22Rv1 (cell line): ENCODE measurements around the gene NMT1.

Source experiments
- H3K27ac ChIP-seq: fragments of 450-650 bp; 2 replicates; pipeline ENCODE4 v1.5.1; 2017
- ZFX ChIP-seq: fragments of 450-650 bp; IDR thresholded peaks from 2 replicates; pipeline ENCODE4 v1.6.1; 2017; ENCODE audit warnings: antibody characterized with exemption, borderline replicate concordance
- TF ChIP-seq, protein P1 (sequence below): fragments of 450-650 bp; IDR thresholded peaks from 2 replicates; pipeline ENCODE4 v1.5.1; 2017; ENCODE audit warnings: mild to moderate bottlenecking

The NMT1 gene

GRCh38 chr17:45086865-45087503 lies 25.9 kb downstream of the NMT1 start:
- TF ChIP-seq, protein P1, sequence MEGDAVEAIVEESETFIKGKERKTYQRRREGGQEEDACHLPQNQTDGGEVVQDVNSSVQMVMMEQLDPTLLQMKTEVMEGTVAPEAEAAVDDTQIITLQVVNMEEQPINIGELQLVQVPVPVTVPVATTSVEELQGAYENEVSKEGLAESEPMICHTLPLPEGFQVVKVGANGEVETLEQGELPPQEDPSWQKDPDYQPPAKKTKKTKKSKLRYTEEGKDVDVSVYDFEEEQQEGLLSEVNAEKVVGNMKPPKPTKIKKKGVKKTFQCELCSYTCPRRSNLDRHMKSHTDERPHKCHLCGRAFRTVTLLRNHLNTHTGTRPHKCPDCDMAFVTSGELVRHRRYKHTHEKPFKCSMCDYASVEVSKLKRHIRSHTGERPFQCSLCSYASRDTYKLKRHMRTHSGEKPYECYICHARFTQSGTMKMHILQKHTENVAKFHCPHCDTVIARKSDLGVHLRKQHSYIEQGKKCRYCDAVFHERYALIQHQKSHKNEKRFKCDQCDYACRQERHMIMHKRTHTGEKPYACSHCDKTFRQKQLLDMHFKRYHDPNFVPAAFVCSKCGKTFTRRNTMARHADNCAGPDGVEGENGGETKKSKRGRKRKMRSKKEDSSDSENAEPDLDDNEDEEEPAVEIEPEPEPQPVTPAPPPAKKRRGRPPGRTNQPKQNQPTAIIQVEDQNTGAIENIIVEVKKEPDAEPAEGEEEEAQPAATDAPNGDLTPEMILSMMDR, result no peak
- no peak for TF ChIP-seq ZFX
- H3K27ac ChIP-seq, result no peak overlapping the region

DNA sequence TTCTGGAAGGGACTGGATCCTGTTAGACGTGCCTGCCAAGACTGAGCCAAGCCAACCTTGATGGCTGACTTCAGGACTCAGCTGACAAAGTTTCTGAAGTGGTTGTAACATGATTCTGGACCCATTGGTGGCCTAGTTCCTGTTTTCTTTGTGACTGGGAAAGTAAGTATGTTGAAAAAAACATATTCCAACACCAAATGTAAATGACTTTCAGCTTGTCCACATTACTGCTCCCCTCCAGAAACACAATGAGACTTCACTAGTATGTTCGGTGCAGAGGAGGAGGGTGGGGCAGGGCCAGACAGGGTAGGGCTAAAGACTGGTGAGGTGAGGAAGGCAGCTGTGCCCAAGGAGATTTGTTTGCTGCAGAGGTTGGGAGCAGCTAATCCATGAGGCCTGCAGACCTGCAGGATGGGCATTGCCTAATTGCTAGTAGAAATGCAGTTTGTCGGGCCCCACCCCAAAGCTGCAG lies 26.4 kb downstream of the NMT1 start:
- H3K27ac ChIP-seq, result no peak overlapping the region
- TF ChIP-seq ZFX, result no peak

DNA sequence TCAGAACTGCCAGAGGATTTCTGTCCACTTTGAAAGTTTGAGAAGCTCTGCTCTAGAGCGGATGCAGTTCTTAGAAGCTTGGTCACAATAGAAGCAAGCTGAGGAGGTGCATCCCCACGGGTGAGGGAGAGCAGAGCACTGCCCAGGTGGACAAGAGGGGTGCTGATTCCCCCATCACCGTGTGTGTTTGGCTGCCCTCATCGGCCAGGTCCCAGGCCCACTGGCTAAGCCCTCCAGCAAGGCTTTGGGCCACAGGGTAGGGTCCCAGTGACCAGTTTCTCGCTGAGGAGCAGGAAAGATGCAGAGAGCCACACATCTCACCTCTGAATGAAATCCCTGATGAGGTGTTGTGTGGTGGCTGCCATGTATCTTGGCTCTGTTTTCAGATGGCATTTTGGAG lies 26.9 kb downstream of the NMT1 start:
- H3K27ac ChIP-seq, result no peak overlapping the region
- TF ChIP-seq, protein P1, result no peak

DNA sequence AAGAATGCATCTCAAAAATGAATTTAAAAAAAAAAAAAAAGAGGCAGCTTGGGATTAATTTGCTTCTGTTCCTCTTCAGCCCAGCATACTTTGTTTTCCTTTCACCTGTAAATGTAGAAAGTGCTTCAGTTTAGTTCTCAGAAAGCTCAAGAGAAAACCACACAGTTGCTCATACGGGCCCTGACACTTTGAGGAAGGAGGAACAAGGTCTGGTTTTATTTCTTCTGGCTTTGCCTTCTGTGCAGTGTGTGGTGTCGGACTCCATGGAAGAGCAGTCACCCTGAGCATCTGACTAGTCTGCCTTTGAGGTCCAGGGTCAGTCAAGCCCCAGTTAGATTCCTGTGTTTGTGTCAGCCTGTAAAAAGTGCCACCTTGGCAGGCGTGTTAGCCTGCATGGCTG lies 27.6 kb downstream of the NMT1 start:
- no peak for TF ChIP-seq ZFX
- TF ChIP-seq, protein P1, result no peak
- H3K27ac ChIP-seq, result no peak overlapping the region

- TF ChIP-seq, protein P1, result no peak
- no peak for TF ChIP-seq ZFX
- H3K27ac ChIP-seq, result no peak overlapping the region
These were observed 29.6 kb downstream of the NMT1 start for GRCh38 chr17:45090711-45091110.

DNA sequence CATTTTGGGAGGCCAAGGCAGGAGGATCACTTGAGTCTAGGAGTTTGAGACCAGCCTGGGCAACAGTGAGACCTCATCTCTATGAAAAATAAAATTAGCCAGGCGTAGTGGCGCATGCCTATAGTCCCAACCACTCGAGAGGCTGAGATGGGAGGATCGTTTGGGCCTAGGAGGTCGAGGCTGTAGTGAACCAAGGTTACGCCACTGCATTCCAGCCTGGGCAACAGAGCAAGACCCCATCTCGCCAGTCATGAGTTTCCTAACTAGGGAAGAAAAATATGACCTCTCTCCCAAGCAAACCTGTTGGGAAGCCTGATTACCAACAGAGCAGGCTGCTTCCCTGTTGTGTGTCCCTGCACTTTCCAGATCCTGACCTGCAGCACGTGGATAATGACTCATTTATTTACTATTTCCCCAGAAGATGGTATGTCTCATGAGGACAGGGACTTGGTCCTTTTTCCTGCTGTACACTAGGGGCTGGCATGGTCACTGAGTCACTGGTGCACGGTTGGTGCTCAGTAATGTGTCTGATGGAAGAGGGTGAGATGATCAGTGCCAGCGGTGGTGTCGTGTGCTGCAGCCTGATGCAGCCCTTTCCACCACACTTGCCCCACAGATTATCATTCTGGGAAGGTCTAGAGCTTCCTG lies 30.8 kb downstream of the NMT1 start:
- TF ChIP-seq ZFX, result no peak
- TF ChIP-seq, protein P1, result no peak
- H3K27ac ChIP-seq, result no peak overlapping the region

DNA sequence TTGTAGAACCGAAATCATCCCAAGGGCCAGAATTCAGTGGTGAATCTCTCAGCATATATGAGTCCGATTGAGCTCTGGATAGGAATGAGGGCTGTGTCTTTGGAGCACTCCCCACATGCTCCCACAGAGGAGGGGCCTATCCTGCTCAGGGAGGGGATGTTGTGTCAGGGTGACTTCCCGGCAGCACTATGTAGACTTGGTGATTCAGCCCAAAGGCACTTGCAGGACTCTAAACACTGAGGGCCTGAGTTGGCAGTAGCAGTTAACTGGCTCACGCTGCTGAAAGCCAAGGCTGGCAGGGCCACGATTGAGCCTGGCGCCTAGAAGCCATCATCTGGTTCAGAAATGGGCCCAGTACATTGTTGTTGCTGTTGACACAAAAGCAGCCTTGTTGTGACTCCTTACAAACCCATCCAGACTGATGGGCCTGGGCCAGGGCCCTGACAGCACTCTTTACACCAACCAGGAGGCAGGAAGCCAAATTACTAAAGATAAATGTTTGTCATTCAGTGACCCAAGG lies 31.9 kb downstream of the NMT1 start:
- TF ChIP-seq ZFX, result no peak
- TF ChIP-seq, protein P1, result no peak
- peak overlapping the region; percentile 32 for H3K27ac ChIP-seq
